Measurements from ENCODE around the gene VIPR1.

DNA sequence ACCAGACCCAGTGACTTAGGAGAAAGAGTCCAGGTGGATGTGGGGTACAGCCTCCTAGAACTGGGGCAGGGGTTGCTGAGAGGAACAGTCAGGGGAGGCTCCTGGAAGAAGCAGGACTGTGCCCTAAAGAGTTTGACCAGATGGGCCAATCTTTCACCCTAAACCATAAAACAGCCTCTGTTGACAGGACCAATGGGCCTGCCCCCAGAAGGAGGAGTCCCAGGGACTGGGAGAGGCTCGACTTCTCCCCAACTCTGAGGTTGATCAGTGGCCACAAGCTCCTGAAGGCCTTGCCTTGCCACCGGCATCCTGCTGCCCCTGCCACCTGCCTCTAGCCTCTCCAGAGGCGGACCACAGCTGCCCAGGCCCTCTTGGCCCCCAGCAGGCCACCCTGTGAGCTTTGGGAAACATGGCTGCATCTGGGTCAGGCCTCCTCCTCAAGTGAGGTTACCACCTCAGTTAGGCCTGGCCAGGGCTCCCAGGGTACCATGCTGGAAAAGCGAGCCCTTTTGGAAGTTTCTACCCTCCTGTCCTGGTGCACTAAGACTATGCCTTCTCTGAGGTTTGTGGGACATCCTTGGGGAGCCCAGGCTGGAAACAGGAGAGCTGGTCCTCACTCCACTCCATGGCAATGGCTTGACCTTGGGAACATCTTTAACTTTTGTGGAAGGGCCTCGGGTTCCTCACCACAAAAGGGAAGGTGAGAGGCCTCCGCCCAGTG, 2.8 kb downstream of the VIPR1 start:
- TF ChIP-seq, protein P1, sequence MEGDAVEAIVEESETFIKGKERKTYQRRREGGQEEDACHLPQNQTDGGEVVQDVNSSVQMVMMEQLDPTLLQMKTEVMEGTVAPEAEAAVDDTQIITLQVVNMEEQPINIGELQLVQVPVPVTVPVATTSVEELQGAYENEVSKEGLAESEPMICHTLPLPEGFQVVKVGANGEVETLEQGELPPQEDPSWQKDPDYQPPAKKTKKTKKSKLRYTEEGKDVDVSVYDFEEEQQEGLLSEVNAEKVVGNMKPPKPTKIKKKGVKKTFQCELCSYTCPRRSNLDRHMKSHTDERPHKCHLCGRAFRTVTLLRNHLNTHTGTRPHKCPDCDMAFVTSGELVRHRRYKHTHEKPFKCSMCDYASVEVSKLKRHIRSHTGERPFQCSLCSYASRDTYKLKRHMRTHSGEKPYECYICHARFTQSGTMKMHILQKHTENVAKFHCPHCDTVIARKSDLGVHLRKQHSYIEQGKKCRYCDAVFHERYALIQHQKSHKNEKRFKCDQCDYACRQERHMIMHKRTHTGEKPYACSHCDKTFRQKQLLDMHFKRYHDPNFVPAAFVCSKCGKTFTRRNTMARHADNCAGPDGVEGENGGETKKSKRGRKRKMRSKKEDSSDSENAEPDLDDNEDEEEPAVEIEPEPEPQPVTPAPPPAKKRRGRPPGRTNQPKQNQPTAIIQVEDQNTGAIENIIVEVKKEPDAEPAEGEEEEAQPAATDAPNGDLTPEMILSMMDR (IDR thresholded peaks at IDR 0.05; ENCODE audit: low read length), result no peak
- no peak for TF ChIP-seq EZH2 (IDR thresholded peaks at IDR 0.05; ENCODE audit: borderline replicate concordance, low read length)
